Activated naive CD8-positive, alpha-beta T cell treated with anti-CD3 and anti-CD28 coated beads for 36 hours (primary cell): Measurements from ENCODE around the gene TMEM52. TPM values are rescaled to one million over a fixed set of nuclear protein-coding genes. Genes with fewer than 3 reads are reported as not detected.
A peak's percentile ranks its signal among the peaks of the same experiment; 100 is the strongest.

Experiments used
- DNase-seq: peaks from one replicate; pipeline ENCODE4 v3.0.0; 2021
- H3K27ac Mint-ChIP-seq: one replicate; pipeline ENCODE4 v1.8.0; 2022; ENCODE audit warnings: mild to moderate bottlenecking, moderate library complexity, mixed read lengths
- H3K27me3 Mint-ChIP-seq: one replicate; pipeline ENCODE4 v1.8.0; 2022; ENCODE audit warnings: mild to moderate bottlenecking, mixed read lengths
- H3K36me3 Mint-ChIP-seq: one replicate; pipeline ENCODE4 v1.8.0; 2021; ENCODE audit warnings: mild to moderate bottlenecking, mixed read lengths
- H3K4me1 Mint-ChIP-seq: one replicate; pipeline ENCODE4 v1.8.0; 2021; ENCODE audit warnings: mixed read lengths
- H3K4me3 Mint-ChIP-seq: one replicate; pipeline ENCODE4 v1.8.0; 2022; ENCODE audit warnings: mild to moderate bottlenecking, moderate library complexity, mixed read lengths
- H3K9me3 Mint-ChIP-seq: one replicate; pipeline ENCODE4 v1.8.0; 2022; ENCODE audit warnings: mixed read lengths
- total RNA-seq, 2 experiments: library from RNA; stranded (reverse); gene quantifications; one replicate each; pipeline ENCODE4 v1.2.3, GENCODE V29; 2021

TMEM52 gene
- total RNA-seq, 2 experiments from 2014 or later = 2.4 to 2.7 TPM

- H3K4me3 Mint-ChIP-seq = no peak overlapping the region
- no peak overlapping the region for H3K27ac Mint-ChIP-seq
- no peaks in the 10 kb centered on the region for H3K9me3 Mint-ChIP-seq
- no peaks in the 10 kb centered on the region for H3K36me3 Mint-ChIP-seq
- DNase-seq = no peak
- no peaks in the 10 kb centered on the region for H3K27me3 Mint-ChIP-seq
- H3K4me1 Mint-ChIP-seq = no peaks in the 10 kb centered on the region
Observed at GRCh38 chr1:1925437-1926345, 6.6 kb upstream of the TMEM52 start.

DNA sequence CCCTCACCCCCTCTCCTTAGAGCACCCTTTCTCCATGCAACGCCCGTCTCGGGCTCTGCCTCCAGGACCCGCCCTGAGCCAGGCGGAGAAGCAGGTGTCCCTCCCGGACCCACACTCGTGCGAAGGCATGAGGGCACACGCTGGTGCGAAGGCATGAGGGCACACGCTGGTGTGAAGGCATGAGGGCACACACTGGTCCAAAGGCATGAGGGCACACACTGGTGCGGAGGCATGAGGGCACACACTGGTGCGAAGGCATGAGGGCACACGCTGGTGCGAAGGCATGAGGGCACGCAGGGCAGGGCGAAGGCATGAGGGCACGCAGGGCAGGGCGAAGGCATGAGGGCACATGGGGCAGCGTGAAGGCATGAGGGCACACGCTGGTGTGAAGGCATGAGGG is 5.8 kb upstream of the TMEM52 start:
- no peaks in the 10 kb centered on the region for H3K36me3 Mint-ChIP-seq
- no peak overlapping the region for H3K4me3 Mint-ChIP-seq
- H3K27me3 Mint-ChIP-seq = no peaks in the 10 kb centered on the region
- no peak for DNase-seq
- H3K4me1 Mint-ChIP-seq = no peaks in the 10 kb centered on the region
- H3K9me3 Mint-ChIP-seq = no peaks in the 10 kb centered on the region
- H3K27ac Mint-ChIP-seq = no peak overlapping the region

DNA sequence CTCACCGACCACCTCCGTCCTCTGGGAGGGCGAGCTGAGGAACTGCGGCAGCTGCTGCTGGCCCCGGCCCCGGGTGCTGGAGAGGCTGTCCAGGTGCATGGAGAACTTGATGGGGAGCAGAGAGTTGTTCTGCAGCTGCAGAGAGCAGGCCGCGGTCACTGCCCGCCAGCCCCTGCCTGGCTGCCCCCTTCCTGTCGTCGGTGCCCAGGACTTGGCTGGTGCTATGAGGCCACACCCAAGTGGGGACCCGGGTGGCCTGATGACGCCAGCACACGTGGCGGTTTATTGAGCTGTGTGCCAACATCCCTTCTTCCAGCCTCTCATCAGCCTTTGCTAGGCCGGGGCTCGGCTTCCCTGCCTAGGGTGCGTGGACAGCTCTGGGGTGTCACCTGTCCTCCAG is 5.3 kb upstream of the TMEM52 start:
- Mint-ChIP-seq H3K4me3 (no peak overlapping the region), H3K9me3 (no peaks in the 10 kb centered on the region), H3K27me3 (no peaks in the 10 kb centered on the region), H3K27ac (no peak overlapping the region), H3K36me3 (no peaks in the 10 kb centered on the region), H3K4me1 (peaks cover 2% of the 10 kb centered on the region)
- DNase-seq = no peak

DNA sequence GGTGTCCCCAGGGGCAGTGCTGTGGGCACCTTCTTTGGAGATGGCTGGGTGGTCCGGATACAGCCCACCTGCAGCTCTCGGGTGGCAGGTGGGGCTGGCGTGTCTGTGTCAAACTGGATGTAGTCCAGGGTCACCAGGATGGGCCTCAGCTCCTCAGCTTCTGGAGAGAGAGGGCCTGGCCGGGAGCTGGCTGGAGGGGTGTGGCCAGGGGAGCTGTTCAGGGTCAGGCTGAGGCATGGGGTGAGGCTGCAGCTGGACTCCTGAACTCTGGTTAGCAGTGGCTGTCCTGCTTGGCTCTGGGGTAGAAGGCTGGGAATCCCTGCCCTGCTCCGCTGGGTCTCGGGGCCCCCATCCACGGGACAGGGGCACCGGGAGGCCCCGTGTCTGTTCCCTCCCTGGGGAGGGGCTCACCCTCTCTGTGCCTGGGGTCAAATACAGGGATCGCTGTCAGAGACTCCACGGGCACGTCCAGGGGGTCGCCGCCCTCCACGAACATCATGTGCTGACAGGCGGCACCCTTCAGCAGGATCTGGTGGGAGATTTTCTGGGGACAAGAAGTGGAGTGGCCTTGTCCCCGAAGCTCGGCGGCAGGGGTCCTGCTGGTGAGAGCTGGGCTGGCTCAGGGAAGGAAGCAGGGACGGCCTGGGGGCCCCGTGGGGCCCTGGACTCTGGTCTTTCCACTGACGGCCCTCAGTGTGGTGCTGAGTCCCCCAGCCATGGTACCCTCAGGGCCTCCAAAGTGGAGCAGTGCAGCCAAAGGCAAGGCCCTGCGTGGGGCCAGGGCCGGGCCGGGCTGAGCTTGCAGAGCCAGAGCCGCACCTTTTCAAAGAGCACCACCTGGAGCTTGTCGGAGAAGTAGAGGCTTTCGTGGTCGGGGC is 4.1 kb upstream of the TMEM52 start:
- no peak overlapping the region for H3K27ac Mint-ChIP-seq
- no peak overlapping the region for H3K4me3 Mint-ChIP-seq
- no peaks in the 10 kb centered on the region for H3K27me3 Mint-ChIP-seq
- H3K36me3 Mint-ChIP-seq = no peaks in the 10 kb centered on the region
- no peaks in the 10 kb centered on the region for H3K9me3 Mint-ChIP-seq
- H3K4me1 Mint-ChIP-seq = peaks cover 3% of the 10 kb centered on the region
- DNase-seq = no peak

GRCh38 chr1:1922702-1922955 is 3.5 kb upstream of the TMEM52 start:
- Mint-ChIP-seq H3K27ac (no peak overlapping the region), H3K9me3 (no peaks in the 10 kb centered on the region), H3K4me3 (no peak overlapping the region), H3K36me3 (no peaks in the 10 kb centered on the region), H3K4me1 (peaks cover 3% of the 10 kb centered on the region), H3K27me3 (no peaks in the 10 kb centered on the region)
- no peak for DNase-seq

- no peaks in the 10 kb centered on the region for H3K36me3 Mint-ChIP-seq
- H3K27ac Mint-ChIP-seq = no peak overlapping the region
- no peaks in the 10 kb centered on the region for H3K27me3 Mint-ChIP-seq
- no peak overlapping the region for H3K4me3 Mint-ChIP-seq
- no peaks in the 10 kb centered on the region for H3K9me3 Mint-ChIP-seq
- no peak for DNase-seq
- peaks cover 3% of the 10 kb centered on the region for H3K4me1 Mint-ChIP-seq
Observed at GRCh38 chr1:1921901-1922701, 3.0 kb upstream of the TMEM52 start.

- no peak for DNase-seq
- H3K27me3 Mint-ChIP-seq = no peaks in the 10 kb centered on the region
- no peaks in the 10 kb centered on the region for H3K9me3 Mint-ChIP-seq
- H3K4me1 Mint-ChIP-seq = peaks cover 3% of the 10 kb centered on the region
- no peak overlapping the region for H3K4me3 Mint-ChIP-seq
- no peaks in the 10 kb centered on the region for H3K36me3 Mint-ChIP-seq
- H3K27ac Mint-ChIP-seq = no peak overlapping the region
Observed at GRCh38 chr1:1921459-1921862, 2.4 kb upstream of the TMEM52 start.

DNA sequence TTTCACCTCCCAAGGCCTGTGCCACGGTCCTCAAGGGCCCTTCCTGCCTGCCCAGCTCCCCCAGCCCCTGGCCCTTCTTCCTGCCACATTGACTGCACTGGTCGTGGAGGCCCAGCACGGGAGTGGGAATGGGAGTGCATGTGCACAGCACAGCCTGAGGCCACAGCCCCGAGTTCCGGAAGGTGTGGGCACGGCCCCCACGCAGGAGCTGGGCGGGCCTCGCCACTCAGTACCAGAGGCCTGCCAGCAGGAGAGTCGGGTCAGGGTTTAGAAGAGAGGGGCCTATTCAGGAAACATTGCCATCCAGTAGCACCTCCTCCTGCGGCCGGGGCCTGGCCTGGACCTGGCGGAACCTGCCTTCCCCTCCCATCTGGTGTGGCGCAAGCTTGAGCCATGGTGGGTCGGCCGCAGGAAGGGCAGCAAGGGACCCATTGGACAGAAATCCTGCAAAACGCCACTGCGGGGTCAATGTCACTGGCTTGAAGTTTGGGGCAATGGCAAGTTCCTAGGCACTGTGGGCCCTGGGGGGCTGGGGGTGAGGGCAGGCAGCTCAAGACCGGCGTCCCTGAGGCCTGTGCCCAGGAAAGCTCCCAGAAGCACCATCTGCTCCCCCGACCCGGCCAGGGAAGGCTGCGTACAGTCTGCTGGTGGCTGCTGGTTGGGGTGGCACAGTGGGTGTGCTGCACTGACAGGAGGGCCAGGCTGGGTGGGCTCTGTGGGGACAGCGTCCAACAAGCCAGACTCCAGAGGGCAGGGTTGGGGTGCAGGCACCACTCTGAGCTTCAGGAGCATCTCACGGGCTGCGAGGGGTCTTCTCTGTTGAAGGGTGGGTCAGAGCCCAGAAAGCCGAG is 1.8 kb upstream of the TMEM52 start:
- Mint-ChIP-seq H3K27ac (no peak overlapping the region), H3K4me1 (peaks cover 3% of the 10 kb centered on the region), H3K36me3 (no peaks in the 10 kb centered on the region), H3K27me3 (no peaks in the 10 kb centered on the region), H3K9me3 (no peaks in the 10 kb centered on the region), H3K4me3 (no peak overlapping the region)
- DNase-seq = no peak

GRCh38 chr1:1920057-1920607 is 1.1 kb upstream of the TMEM52 start:
- Mint-ChIP-seq H3K9me3 (no peaks in the 10 kb centered on the region), H3K27ac (no peak overlapping the region), H3K4me1 (peaks cover 3% of the 10 kb centered on the region), H3K36me3 (no peaks in the 10 kb centered on the region), H3K4me3 (no peak overlapping the region), H3K27me3 (no peaks in the 10 kb centered on the region)
- no peak for DNase-seq

- no peaks in the 10 kb centered on the region for H3K27me3 Mint-ChIP-seq
- H3K4me1 Mint-ChIP-seq = peaks cover 3% of the 10 kb centered on the region
- H3K9me3 Mint-ChIP-seq = no peaks in the 10 kb centered on the region
- DNase-seq = peak; percentile 99
- peak overlapping the region; percentile 55 for H3K4me3 Mint-ChIP-seq
- no peaks in the 10 kb centered on the region for H3K36me3 Mint-ChIP-seq
- no peak overlapping the region for H3K27ac Mint-ChIP-seq
Observed at GRCh38 chr1:1919304-1920056, 401 bp upstream of the TMEM52 start.

DNA sequence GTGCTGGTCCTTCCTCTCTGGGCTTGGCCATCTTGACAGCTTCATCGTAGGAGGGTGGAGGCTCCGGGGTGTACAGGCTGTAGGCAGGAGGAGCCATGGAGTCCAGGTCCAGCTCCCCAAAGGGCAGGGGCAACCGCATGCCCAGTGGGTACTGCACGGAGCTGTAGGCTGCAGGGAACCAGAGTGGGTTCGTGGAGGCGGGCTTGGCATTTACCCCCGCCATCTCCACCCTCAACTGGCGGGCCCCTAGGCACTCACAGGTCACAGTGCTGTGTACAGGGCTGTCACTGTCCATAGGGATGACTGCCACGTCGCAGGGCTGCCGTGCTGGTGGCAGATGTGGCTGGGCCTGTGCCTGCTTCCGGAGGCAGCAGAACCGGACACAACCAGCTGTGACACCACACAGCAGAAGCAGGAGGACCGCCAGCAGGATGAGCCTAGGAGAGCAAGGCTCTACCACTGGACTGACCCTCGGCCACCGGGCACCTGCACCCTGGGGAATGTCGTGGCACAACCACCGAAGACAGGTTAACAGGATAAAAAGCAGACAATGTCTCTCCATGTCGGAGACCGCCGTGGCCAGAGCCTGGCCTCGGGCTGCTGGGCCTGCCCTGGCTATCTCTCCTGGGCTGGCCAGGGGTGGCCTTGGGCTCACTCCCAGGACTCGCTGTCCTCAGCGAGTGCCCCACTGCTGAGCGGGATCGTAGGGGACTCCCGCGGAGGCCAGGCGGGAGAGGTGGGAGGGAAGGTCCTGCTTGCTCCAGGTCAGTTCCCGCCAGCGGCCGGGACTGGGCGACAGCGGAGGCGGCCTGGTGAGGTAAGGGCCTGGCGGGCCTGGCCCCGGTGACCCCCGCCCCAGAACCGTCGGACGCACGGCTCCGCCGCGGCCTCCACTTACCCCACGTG is 831 bp downstream of the TMEM52 start:
- Mint-ChIP-seq H3K4me1 (peaks cover 3% of the 10 kb centered on the region), H3K9me3 (no peaks in the 10 kb centered on the region), H3K27me3 (no peaks in the 10 kb centered on the region), H3K27ac (no peak overlapping the region), H3K4me3 (peak overlapping the region; percentile 32), H3K36me3 (no peaks in the 10 kb centered on the region)
- no peak for DNase-seq

GRCh38 chr1:1917304-1917976 is 1.6 kb downstream of the TMEM52 start:
- Mint-ChIP-seq H3K36me3 (no peaks in the 10 kb centered on the region), H3K27me3 (no peaks in the 10 kb centered on the region), H3K4me1 (peaks cover 3% of the 10 kb centered on the region), H3K9me3 (no peaks in the 10 kb centered on the region), H3K4me3 (no peak overlapping the region), H3K27ac (no peak overlapping the region)
- no peak for DNase-seq
